GM12878 (cell line): Measurements from ENCODE around the gene SMIM38. TPM values are rescaled to one million over a fixed set of nuclear protein-coding genes. Genes with fewer than 3 reads are reported as not detected.

Experiments
- ATAC-seq: fragments of 200-7000 bp; cut with Tn5 transposase; 3 replicates; pipeline ENCODE4 v1.9.1; 2020; ENCODE audit warnings: mild to moderate bottlenecking, moderate library complexity
- BruUV-seq: library from RNA; stranded (reverse); fragments of 400-500 nt; replicated peaks from 2 replicates; lab custom pipeline; 2021; lab: Mats Ljungman, UMichigan
- CTCF ChIA-PET: fragments of 300-600 bp; sonication (Branson Sonifier 250); formaldehyde crosslinking; extraction: SDS; loops from one replicate; lab custom pipeline; 2021; ENCODE audit warnings: inconsistent platforms; lab: Yijun Ruan, JAX
- POLR2A ChIA-PET: fragments of 350-600 bp; formaldehyde crosslinking; extraction: SDS; loops from one replicate; lab custom pipeline; 2021; ENCODE audit warnings: inconsistent platforms; lab: Charles Lee
- RAD21 ChIA-PET: fragments of 300-600 bp; sonication (Branson Sonifier 250); formaldehyde crosslinking; loops from one replicate; lab custom pipeline; 2023; ENCODE audit warnings: antibody characterized with exemption; ENCODE audit not compliant: unreplicated experiment; lab: Charles Lee
- SMC1A ChIA-PET: fragments of 300-600 bp; sonication (Branson Sonifier 250); formaldehyde crosslinking; loops from one replicate; lab custom pipeline; 2023; ENCODE audit not compliant: unreplicated experiment, uncharacterized antibody; lab: Charles Lee
- DNase-seq: peaks from one replicate; pipeline ENCODE4 v3.0.0-alpha.2; 2011; ENCODE audit warnings: low read depth, low spot score
- FAIRE-seq: peaks from 3 replicates; lab custom pipeline; 2011; peaks lifted over from hg19 to GRCh38; lab: Jason Lieb, UNC
- H2AFZ ChIP-seq: 2 replicates; pipeline ENCODE4 v1.6.0; 2011; ENCODE audit warnings: low read depth, low read length, control low read depth; ENCODE audit not compliant: control insufficient read depth
- H3K27ac ChIP-seq: 2 replicates; pipeline ENCODE4 v1.5.1; 2011; ENCODE audit warnings: control low read depth; ENCODE audit not compliant: control insufficient read depth, insufficient read depth
- H3K27me3 ChIP-seq, 2 experiments: replicated peaks in 1 of 2; 2 replicates each; pipeline versions ENCODE4 v1.6.0 to v1.6.1; 2011; ENCODE audit warnings: low read length in 1 of 2; ENCODE audit not compliant: control insufficient read depth in 2 of 2, insufficient read depth in 2 of 2
- H3K36me3 ChIP-seq, 2 experiments: 2 replicates each; pipeline ENCODE4 v1.5.1; 2011; ENCODE audit warnings: low read length in 1 of 2; ENCODE audit not compliant: control insufficient read depth in 2 of 2, insufficient read depth in 2 of 2
- H3K4me1 ChIP-seq: 2 replicates; pipeline ENCODE4 v1.6.1; 2011; ENCODE audit warnings: mild to moderate bottlenecking, low read length, moderate library complexity, mixed read lengths; ENCODE audit not compliant: control insufficient read depth, insufficient read depth
- H3K4me2 ChIP-seq: 2 replicates; pipeline ENCODE4 v1.6.0; 2011; ENCODE audit warnings: control low read depth; ENCODE audit not compliant: control insufficient read depth, insufficient read depth
- H3K4me3 ChIP-seq: fragments of 200-600 bp; sonication (generic); 2 replicates; pipeline ENCODE4 v1.5.1; 2016
- H3K79me2 ChIP-seq: 2 replicates; pipeline ENCODE4 v1.6.0; 2011; ENCODE audit warnings: low read length; ENCODE audit not compliant: control insufficient read depth, insufficient read depth
- H3K9ac ChIP-seq: 2 replicates; pipeline ENCODE4 v1.8.0; 2011; ENCODE audit warnings: low read length, control low read depth, mixed read lengths; ENCODE audit not compliant: control insufficient read depth, insufficient read depth
- H3K9me3 ChIP-seq: replicated peaks from 3 replicates; pipeline ENCODE4 v1.5.1; 2011; ENCODE audit warnings: mild to moderate bottlenecking, low read length; ENCODE audit not compliant: control insufficient read depth, insufficient read depth
- H4K20me1 ChIP-seq: 2 replicates; pipeline ENCODE4 v1.6.0; 2011; ENCODE audit not compliant: control insufficient read depth, insufficient read depth
- EED ChIP-seq: sonication (generic); IDR thresholded peaks from 2 replicates; pipeline ENCODE4 v1.6.1; 2016; ENCODE audit warnings: antibody characterized with exemption, low read depth
- EGR1 ChIP-seq, 2 experiments: IDR thresholded peaks; 1 replicate in 1 of 2; 2 replicates in 1 of 2; pipeline ENCODE4 v1.6.1; 2011 to 2012; ENCODE audit warnings: low read depth in 2 of 2, low read length in 2 of 2, borderline replicate concordance in 1 of 2, mild to moderate bottlenecking in 1 of 2, moderate library complexity in 1 of 2
- HCFC1 ChIP-seq: fragments of 150-350 bp; IDR thresholded peaks from 2 replicates; pipeline ENCODE4 v1.6.1; 2014; ENCODE audit warnings: low read length
- JUND ChIP-seq: IDR thresholded peaks from 2 replicates; pipeline ENCODE4 v1.6.1; 2012; ENCODE audit warnings: low read depth, mild to moderate bottlenecking, low read length, improper control_type of control experiment, moderate library complexity
- LARP7 ChIP-seq: fragments of 450-650 bp; IDR thresholded peaks from 2 replicates; pipeline ENCODE4 v1.6.1; 2017; ENCODE audit warnings: mild to moderate bottlenecking
- MXI1 ChIP-seq: fragments of 150-350 bp; IDR thresholded peaks from 2 replicates; pipeline ENCODE4 v1.6.1; 2011; ENCODE audit warnings: low read depth, mild to moderate bottlenecking, inconsistent platforms, low read length, improper control_type of control experiment
- MYC ChIP-seq: IDR thresholded peaks from 2 replicates; pipeline ENCODE4 v1.6.1; 2011; ENCODE audit warnings: mild to moderate bottlenecking, low read length, moderate library complexity, inconsistent platforms; ENCODE audit not compliant: insufficient read depth, insufficient replicate concordance, insufficient read length, severe bottlenecking
- POLR2A ChIP-seq: IDR thresholded peaks from 2 replicates; pipeline ENCODE4 v1.6.1; 2011; ENCODE audit warnings: low read depth, mild to moderate bottlenecking, low read length
- SPI1 ChIP-seq: IDR thresholded peaks from 2 replicates; pipeline ENCODE4 v1.6.1; 2011; ENCODE audit warnings: low read depth, mild to moderate bottlenecking, low read length, moderate library complexity, borderline replicate concordance; ENCODE audit not compliant: insufficient read depth
- WGBS: methylation state at CpG from one replicate; pipeline ENCODE4 v1.1.6; 2016; ENCODE audit warnings: low lambda C conversion rate; ENCODE audit not compliant: insufficient replicate concordance, insufficient coverage; ENCODE audit errors: missing lambda C conversion rate; 5-methylcytosine and 5-hydroxymethylcytosine counted together
- in situ Hi-C: fragments of 300-500 bp; cut with MboI; formaldehyde crosslinking; loops from 9 replicates; pipeline ENCODE4 v1.14.3; 2018; ENCODE audit warnings: mixed read lengths
- intact Hi-C: fragments of 100-400 bp; cut with micrococcal nuclease; formaldehyde crosslinking; loops from one replicate; pipeline ENCODE4 v1.14.2; 2022; ENCODE audit not compliant: unreplicated experiment
- polyA plus RNA-seq, 11 experiments: library from polyadenylated mRNA; depleted of rRNA in 4 of 11; unstranded in 6 of 11; stranded (reverse) in 5 of 11; fragments of >200 nt; fragmentation: Nextera tagmentation in 4 of 11; fragmentation: Illumina TruSeq in 1 of 11; extraction: Ambion mirVana in 4 of 11; extraction: Trizol in 1 of 11; gene quantifications; 1 replicate in 1 of 11; 2 replicates in 10 of 11; pipeline versions ENCODE4 v1.2.1 to v1.2.3, GENCODE V29; 2011 to 2016; ENCODE audit warnings: inconsistent platforms in 2 of 11, missing spikeins in 2 of 11, low read depth in 1 of 11
- total RNA-seq, 4 experiments: library from RNA; depleted of rRNA in 3 of 4; stranded (reverse); fragments of >200 nt in 3 of 4; fragmentation: Illumina TruSeq in 1 of 4; extraction: Trizol in 1 of 4; gene quantifications; 2 replicates each; pipeline versions ENCODE4 v1.2.1 to v1.2.3, GENCODE V29; 2013 to 2021
- TF ChIP-seq, protein P1 (sequence below): fragments of 450-650 bp; IDR thresholded peaks from 2 replicates; pipeline ENCODE4 v1.6.1; 2017; ENCODE audit warnings: low read depth, mild to moderate bottlenecking, moderate library complexity
- TF ChIP-seq, protein P2 (sequence below): IDR thresholded peaks from 2 replicates; pipeline ENCODE4 v1.6.1; 2012; ENCODE audit warnings: improper control_type of control experiment, low read depth, low read length; ENCODE audit not compliant: insufficient replicate concordance
- TF ChIP-seq, protein P3 (sequence below): IDR thresholded peaks from 2 replicates; pipeline ENCODE4 v1.6.1; 2011; ENCODE audit warnings: borderline replicate concordance, low read depth, mild to moderate bottlenecking, moderate library complexity, low read length; ENCODE audit not compliant: insufficient read depth, poor library complexity, severe bottlenecking

SMIM38 gene
- total and polyA plus RNA-seq, 10 of the 15 experiments (the other 5 are each of a cell fraction or from before 2014, with no cell fraction given), result 0.15 to 5.0 (median 2.1) TPM; not detected in 1

DNA sequence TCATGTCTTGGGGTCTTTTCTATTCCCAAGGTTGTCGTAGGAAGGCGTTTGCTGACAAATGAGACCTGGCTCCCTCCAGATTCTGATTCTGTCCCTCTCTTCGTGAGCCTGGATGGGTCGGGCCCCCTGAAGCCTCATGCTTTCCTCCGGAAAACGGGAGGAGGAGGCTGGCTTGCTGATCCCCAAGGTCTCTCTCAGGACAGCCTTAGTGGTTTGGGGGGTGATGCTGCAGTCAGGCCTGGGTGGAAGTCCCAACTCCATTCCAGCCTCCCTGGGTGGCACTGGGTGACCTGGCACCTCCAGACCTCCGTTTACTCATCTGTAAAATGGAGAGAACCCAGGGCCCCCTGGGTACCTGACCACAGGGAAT lies 23.4 kb upstream of the SMIM38 start:
- Histone ChIP-seq H3K4me1 (peaks cover 14% of the 10 kb centered on the region), H2AFZ (no peak overlapping the region), H3K79me2 (no peaks in the 10 kb centered on the region), H3K9me3 (peaks cover 25% of the 10 kb centered on the region; the same call in 2 of the 3 replicates), H3K9ac (no peak overlapping the region), H3K27ac (no peak overlapping the region), H4K20me1 (no peaks in the 10 kb centered on the region), H3K4me2 (no peak overlapping the region), H3K4me3 (no peak overlapping the region), H3K36me3 (no peaks in the 10 kb centered on the region), H3K27me3 (no peaks in the 10 kb centered on the region)
- CTCF ChIA-PET, result interaction anchor here (0.6 to 2.4 kb wide), 17 partner anchors 9 to 1332 kb away, joined by 3 to 9 read pairs (median 3); partner anchors contain the start of gene SMIM38
- WGBS, result 57% methylated on average over 5 of the region's 7 CpGs
- TF ChIP-seq MXI1 (no peak), EED (no peak), LARP7 (no peak), MYC (no peak), POLR2A (no peak), SPI1 (no peak), JUND (no peak), EGR1 (IDR thresholded peaks at IDR 0.05; ENCODE audit: borderline replicate concordance in 1 of 2, low read depth in 2 of 2, low read length in 2 of 2) (no peak), HCFC1 (no peak)
- TF ChIP-seq, protein P1, sequence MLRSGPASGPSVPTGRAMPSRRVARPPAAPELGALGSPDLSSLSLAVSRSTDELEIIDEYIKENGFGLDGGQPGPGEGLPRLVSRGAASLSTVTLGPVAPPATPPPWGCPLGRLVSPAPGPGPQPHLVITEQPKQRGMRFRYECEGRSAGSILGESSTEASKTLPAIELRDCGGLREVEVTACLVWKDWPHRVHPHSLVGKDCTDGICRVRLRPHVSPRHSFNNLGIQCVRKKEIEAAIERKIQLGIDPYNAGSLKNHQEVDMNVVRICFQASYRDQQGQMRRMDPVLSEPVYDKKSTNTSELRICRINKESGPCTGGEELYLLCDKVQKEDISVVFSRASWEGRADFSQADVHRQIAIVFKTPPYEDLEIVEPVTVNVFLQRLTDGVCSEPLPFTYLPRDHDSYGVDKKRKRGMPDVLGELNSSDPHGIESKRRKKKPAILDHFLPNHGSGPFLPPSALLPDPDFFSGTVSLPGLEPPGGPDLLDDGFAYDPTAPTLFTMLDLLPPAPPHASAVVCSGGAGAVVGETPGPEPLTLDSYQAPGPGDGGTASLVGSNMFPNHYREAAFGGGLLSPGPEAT, result no peak
- TF ChIP-seq, protein P2, sequence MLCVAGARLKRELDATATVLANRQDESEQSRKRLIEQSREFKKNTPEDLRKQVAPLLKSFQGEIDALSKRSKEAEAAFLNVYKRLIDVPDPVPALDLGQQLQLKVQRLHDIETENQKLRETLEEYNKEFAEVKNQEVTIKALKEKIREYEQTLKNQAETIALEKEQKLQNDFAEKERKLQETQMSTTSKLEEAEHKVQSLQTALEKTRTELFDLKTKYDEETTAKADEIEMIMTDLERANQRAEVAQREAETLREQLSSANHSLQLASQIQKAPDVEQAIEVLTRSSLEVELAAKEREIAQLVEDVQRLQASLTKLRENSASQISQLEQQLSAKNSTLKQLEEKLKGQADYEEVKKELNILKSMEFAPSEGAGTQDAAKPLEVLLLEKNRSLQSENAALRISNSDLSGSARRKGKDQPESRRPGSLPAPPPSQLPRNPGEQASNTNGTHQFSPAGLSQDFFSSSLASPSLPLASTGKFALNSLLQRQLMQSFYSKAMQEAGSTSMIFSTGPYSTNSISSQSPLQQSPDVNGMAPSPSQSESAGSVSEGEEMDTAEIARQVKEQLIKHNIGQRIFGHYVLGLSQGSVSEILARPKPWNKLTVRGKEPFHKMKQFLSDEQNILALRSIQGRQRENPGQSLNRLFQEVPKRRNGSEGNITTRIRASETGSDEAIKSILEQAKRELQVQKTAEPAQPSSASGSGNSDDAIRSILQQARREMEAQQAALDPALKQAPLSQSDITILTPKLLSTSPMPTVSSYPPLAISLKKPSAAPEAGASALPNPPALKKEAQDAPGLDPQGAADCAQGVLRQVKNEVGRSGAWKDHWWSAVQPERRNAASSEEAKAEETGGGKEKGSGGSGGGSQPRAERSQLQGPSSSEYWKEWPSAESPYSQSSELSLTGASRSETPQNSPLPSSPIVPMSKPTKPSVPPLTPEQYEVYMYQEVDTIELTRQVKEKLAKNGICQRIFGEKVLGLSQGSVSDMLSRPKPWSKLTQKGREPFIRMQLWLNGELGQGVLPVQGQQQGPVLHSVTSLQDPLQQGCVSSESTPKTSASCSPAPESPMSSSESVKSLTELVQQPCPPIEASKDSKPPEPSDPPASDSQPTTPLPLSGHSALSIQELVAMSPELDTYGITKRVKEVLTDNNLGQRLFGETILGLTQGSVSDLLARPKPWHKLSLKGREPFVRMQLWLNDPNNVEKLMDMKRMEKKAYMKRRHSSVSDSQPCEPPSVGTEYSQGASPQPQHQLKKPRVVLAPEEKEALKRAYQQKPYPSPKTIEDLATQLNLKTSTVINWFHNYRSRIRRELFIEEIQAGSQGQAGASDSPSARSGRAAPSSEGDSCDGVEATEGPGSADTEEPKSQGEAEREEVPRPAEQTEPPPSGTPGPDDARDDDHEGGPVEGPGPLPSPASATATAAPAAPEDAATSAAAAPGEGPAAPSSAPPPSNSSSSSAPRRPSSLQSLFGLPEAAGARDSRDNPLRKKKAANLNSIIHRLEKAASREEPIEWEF, result no peak
- TF ChIP-seq, protein P3, sequence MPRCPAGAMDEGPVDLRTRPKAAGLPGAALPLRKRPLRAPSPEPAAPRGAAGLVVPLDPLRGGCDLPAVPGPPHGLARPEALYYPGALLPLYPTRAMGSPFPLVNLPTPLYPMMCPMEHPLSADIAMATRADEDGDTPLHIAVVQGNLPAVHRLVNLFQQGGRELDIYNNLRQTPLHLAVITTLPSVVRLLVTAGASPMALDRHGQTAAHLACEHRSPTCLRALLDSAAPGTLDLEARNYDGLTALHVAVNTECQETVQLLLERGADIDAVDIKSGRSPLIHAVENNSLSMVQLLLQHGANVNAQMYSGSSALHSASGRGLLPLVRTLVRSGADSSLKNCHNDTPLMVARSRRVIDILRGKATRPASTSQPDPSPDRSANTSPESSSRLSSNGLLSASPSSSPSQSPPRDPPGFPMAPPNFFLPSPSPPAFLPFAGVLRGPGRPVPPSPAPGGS, result no peak
- ATAC-seq (no peak), DNase-seq (no peak), FAIRE-seq (no peak)
- in situ Hi-C loops, result no loop called here
- POLR2A ChIA-PET, result no interaction called here
- BruUV-seq, result no TSS peak
- RAD21 ChIA-PET, result interaction anchor here (0.7 to 2.8 kb wide), 7 partner anchors 23 to 511 kb away, joined by 4 to 14 read pairs (median 5); partner anchors contain the start of gene SMIM38
- intact Hi-C loops, result no loop called here
- SMC1A ChIA-PET, result interaction anchor here (0.6 to 2.0 kb wide), 8 partner anchors 34 to 538 kb away, joined by 3 to 8 read pairs (median 5); no protein-coding TSS in a partner anchor
